Activated CD8-positive, alpha-beta memory T cell treated with anti-CD3 and anti-CD28 coated beads for 4 hours (primary cell): ENCODE data around the gene MFSD2A.
"Not testable (repeated sequence)": the region's sequence is repeated elsewhere in the genome, so short reads cannot be mapped to it uniquely, and the experiment has no call there.

Experiments used
- DNase-seq, 2 donors: peaks; one replicate each; pipeline ENCODE4 v3.0.0-alpha.2; 2020; ENCODE audit warnings: low read depth in 2 of 2

The MFSD2A gene

GRCh38 chr1:40003156-40004093 is 48.5 kb downstream of the MFSD2A start:
- no peak for DNase-seq

- no peak for DNase-seq
Observed at GRCh38 chr1:40004857-40005256, 49.9 kb downstream of the MFSD2A start.

GRCh38 chr1:40007481-40008034 is 52.6 kb downstream of the MFSD2A start:
- DNase-seq = not testable (repeated sequence)

DNA sequence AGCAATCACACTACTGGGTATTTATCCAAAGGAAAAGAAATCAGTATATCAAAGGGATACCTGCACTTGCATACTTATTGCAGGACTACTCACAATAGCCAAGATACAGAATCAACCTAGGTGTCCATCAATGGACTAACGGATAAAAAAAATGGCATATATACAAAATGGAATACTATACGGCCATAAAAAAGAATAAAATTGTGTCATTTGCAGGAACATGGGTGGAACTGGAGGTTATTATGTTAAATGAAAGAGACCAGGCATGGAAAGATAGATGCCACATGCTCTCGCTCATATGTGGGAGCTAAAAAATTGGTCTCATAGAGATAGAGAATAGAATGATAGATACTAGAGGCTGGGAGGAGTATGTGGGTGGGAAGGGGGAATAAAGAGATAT is 56.3 kb downstream of the MFSD2A start:
- DNase-seq = no peak

GRCh38 chr1:40014253-40014706 is 59.3 kb downstream of the MFSD2A start:
- DNase-seq = no peak

GRCh38 chr1:40014812-40015594 is 60.1 kb downstream of the MFSD2A start:
- DNase-seq = no peak

GRCh38 chr1:40017951-40018575 is 63.1 kb downstream of the MFSD2A start:
- no peak for DNase-seq
